HCT116 (cell line): ENCODE measurements around the gene CC2D1A. TPM values are rescaled to one million over a fixed set of nuclear protein-coding genes. Genes with fewer than 3 reads are reported as not detected.

ENCODE experiments used
- ATAC-seq: fragments of 200-7000 bp; cut with Tn5 transposase; 2 replicates; pipeline ENCODE4 v1.9.1; 2020; ENCODE audit warnings: mild to moderate bottlenecking, moderate library complexity
- BruUV-seq: library from RNA; stranded (reverse); fragments of 400-500 nt; replicated peaks from 2 replicates; lab custom pipeline; 2021; lab: Mats Ljungman, UMichigan
- CTCF ChIA-PET: fragments of 300-600 bp; sonication (Branson Sonifier 250); formaldehyde crosslinking; loops from one replicate; lab custom pipeline; 2021; ENCODE audit warnings: antibody characterized with exemption; lab: Charles Lee
- POLR2A ChIA-PET: fragments of 300-600, 350-600 bp; sonication (Branson Sonifier 250); formaldehyde crosslinking; loops from one replicate; lab custom pipeline; 2021; ENCODE audit warnings: antibody characterized with exemption; lab: Charles Lee
- RAD21 ChIA-PET, 2 experiments: fragments of 300-600 bp; sonication (Branson Sonifier 250); formaldehyde crosslinking; loops; one replicate each; lab custom pipeline; 2023; ENCODE audit warnings: low total read pairs in 2 of 2; ENCODE audit not compliant: uncharacterized antibody in 2 of 2, unreplicated experiment in 2 of 2, low non-redundant PET in 1 of 2; lab: Charles Lee
- DNase-seq: peaks from one replicate; pipeline ENCODE4 v3.0.0-alpha.2; 2010; ENCODE audit warnings: low read depth, low spot score
- H2AFZ ChIP-seq: fragments of 200-600 bp; shearing (Covaris generic), sonication (generic); 2 replicates; pipeline ENCODE4 v1.6.1; 2017; ENCODE audit warnings: low read depth, mixed run types, mixed read lengths, antibody characterized with exemption, low read length; ENCODE audit not compliant: poor library complexity, severe bottlenecking
- H3K27ac ChIP-seq: 2 replicates; pipeline ENCODE4 v1.5.1; 2012; ENCODE audit warnings: low read depth, low read length
- H3K27me3 ChIP-seq: fragments of 200-600 bp; sonication (generic); 2 replicates; pipeline ENCODE4 v1.6.1; 2016; ENCODE audit warnings: mixed run types, low read length, mixed read lengths; ENCODE audit not compliant: insufficient read depth
- H3K36me3 ChIP-seq, 2 experiments: fragments of 200-500 bp in 1 of 2; fragments of 200-600 bp in 1 of 2; sonication (Bioruptor generic) in 1 of 2; sonication (generic) in 1 of 2; 2 replicates each; pipeline versions ENCODE4 v1.5.1 to v1.6.1; 2014 to 2016; ENCODE audit warnings: low read length in 2 of 2, inconsistent platforms in 1 of 2, mixed read lengths in 1 of 2, mixed run types in 1 of 2; ENCODE audit not compliant: insufficient read depth in 2 of 2, control insufficient read depth in 1 of 2
- H3K4me1 ChIP-seq, 2 experiments: fragments of 200-600 bp in 1 of 2; sonication (generic) in 1 of 2; 2 replicates each; pipeline versions ENCODE4 v1.5.1 to v1.6.1; 2012 to 2017; ENCODE audit warnings: low read length in 2 of 2, inconsistent platforms in 1 of 2, mild to moderate bottlenecking in 1 of 2, mixed read lengths in 1 of 2, mixed run types in 1 of 2, moderate library complexity in 1 of 2; ENCODE audit not compliant: insufficient read depth in 2 of 2, control insufficient read depth in 1 of 2
- H3K4me2 ChIP-seq: fragments of 200-600 bp; sonication (generic); 2 replicates; pipeline ENCODE4 v1.6.1; 2017; ENCODE audit warnings: mixed run types, low read length, mixed read lengths
- H3K4me3 ChIP-seq, 2 experiments: fragments of 200-600 bp in 1 of 2; sonication (generic) in 1 of 2; replicated peaks in 1 of 2; 2 replicates each; pipeline ENCODE4 v1.5.1; 2011 to 2016; ENCODE audit warnings: low read length in 2 of 2, control low read depth in 1 of 2, low read depth in 1 of 2, mild to moderate bottlenecking in 1 of 2, mixed read lengths in 1 of 2, mixed run types in 1 of 2
- H3K79me2 ChIP-seq: fragments of 200-600 bp; sonication (generic); 2 replicates; pipeline ENCODE4 v1.6.1; 2017; ENCODE audit warnings: mild to moderate bottlenecking, mixed run types, low read length, moderate library complexity, mixed read lengths; ENCODE audit not compliant: insufficient read depth
- H3K9ac ChIP-seq: fragments of 200-600 bp; sonication (generic); 2 replicates; pipeline ENCODE4 v1.6.1; 2016; ENCODE audit warnings: low read length, mixed read lengths
- H3K9me2 ChIP-seq: fragments of 200-600 bp; sonication (generic), shearing (Covaris generic); 2 replicates; pipeline ENCODE4 v1.6.1; 2017; ENCODE audit warnings: mixed run types, mild to moderate bottlenecking, moderate library complexity; ENCODE audit not compliant: insufficient read depth
- H3K9me3 ChIP-seq, 2 experiments: fragments of 200-500 bp in 1 of 2; fragments of 200-600 bp in 1 of 2; sonication (Bioruptor generic) in 1 of 2; sonication (generic) in 1 of 2; 2 replicates each; pipeline ENCODE4 v1.6.1; 2014 to 2017; ENCODE audit warnings: low read length in 2 of 2, mixed read lengths in 2 of 2, inconsistent platforms in 1 of 2, low read depth in 1 of 2, mild to moderate bottlenecking in 1 of 2, mixed run types in 1 of 2, moderate library complexity in 1 of 2; ENCODE audit not compliant: control insufficient read depth in 1 of 2, insufficient read depth in 1 of 2
- H4K20me1 ChIP-seq: fragments of 200-600 bp; sonication (generic), shearing (Covaris generic); 2 replicates; pipeline ENCODE4 v1.6.1; 2017; ENCODE audit warnings: mixed run types, mild to moderate bottlenecking, moderate library complexity; ENCODE audit not compliant: insufficient read depth
- CBX3 ChIP-seq: IDR thresholded peaks from 2 replicates; pipeline ENCODE4 v1.6.1; 2012; ENCODE audit warnings: low read depth
- CEBPB ChIP-seq: IDR thresholded peaks from 2 replicates; pipeline ENCODE4 v1.6.1; 2012; ENCODE audit warnings: low read depth
- ELF1 ChIP-seq: IDR thresholded peaks from 2 replicates; pipeline ENCODE4 v1.6.1; 2012; ENCODE audit warnings: low read depth, borderline replicate concordance
- EZH2 ChIP-seq: fragments of 200-600 bp; sonication (generic); IDR thresholded peaks from 2 replicates; pipeline ENCODE4 v1.6.1; 2017; ENCODE audit warnings: antibody characterized with exemption, mixed run types
- EZH2phosphoT487 ChIP-seq: fragments of 200-600 bp; IDR thresholded peaks from 2 replicates; pipeline ENCODE4 v1.6.1; 2018; ENCODE audit warnings: antibody characterized with exemption, borderline replicate concordance
- FOSL1 ChIP-seq: IDR thresholded peaks from 2 replicates; pipeline ENCODE4 v1.6.1; 2012; ENCODE audit warnings: low read depth
- JUND ChIP-seq: IDR thresholded peaks from 2 replicates; pipeline ENCODE4 v1.6.1; 2012
- POLR2A ChIP-seq: IDR thresholded peaks from 2 replicates; pipeline ENCODE4 v1.7.0; 2011; ENCODE audit warnings: borderline replicate concordance; ENCODE audit not compliant: insufficient read depth, insufficient read length; ENCODE audit errors: extremely low read depth
- POLR2AphosphoS5 ChIP-seq: IDR thresholded peaks from 2 replicates; pipeline ENCODE4 v1.6.1; 2011; ENCODE audit warnings: mild to moderate bottlenecking, low read depth, low read length, moderate library complexity
- RAD21 ChIP-seq: IDR thresholded peaks from 2 replicates; pipeline ENCODE4 v1.6.1; 2012; ENCODE audit warnings: low read depth, mild to moderate bottlenecking
- SIN3A ChIP-seq: IDR thresholded peaks from 2 replicates; pipeline ENCODE4 v1.6.1; 2012; ENCODE audit warnings: low read depth
- TCF7L2 ChIP-seq: IDR thresholded peaks from 2 replicates; pipeline ENCODE4 v1.7.0; 2011; ENCODE audit warnings: borderline replicate concordance, inconsistent platforms; ENCODE audit not compliant: insufficient read depth, insufficient read length; ENCODE audit errors: extremely low read depth
- YY1 ChIP-seq: IDR thresholded peaks from 2 replicates; pipeline ENCODE4 v1.6.1; 2011; ENCODE audit warnings: low read length, low read depth, moderate library complexity, mild to moderate bottlenecking; ENCODE audit not compliant: insufficient replicate concordance; ENCODE audit errors: extremely low read depth
- ZFX ChIP-seq: fragments of 450-650 bp; IDR thresholded peaks from 2 replicates; pipeline ENCODE4 v1.6.1; 2017
- ZNF274 ChIP-seq: fragments of 200-500 bp; sonication (Bioruptor generic); IDR thresholded peaks from 2 replicates; pipeline ENCODE4 v1.6.1; 2014; ENCODE audit warnings: mild to moderate bottlenecking, low read depth, low read length, inconsistent platforms
- intact Hi-C: fragments of 100-400 bp; cut with micrococcal nuclease; formaldehyde crosslinking; loops from 2 replicates; pipeline ENCODE4 v1.10.0; 2022
- total RNA-seq: library from RNA; stranded (reverse); gene quantifications from one replicate; pipeline ENCODE4 v1.2.1, GENCODE V29; 2021; ENCODE audit not compliant: unreplicated experiment
- TF ChIP-seq, protein P1 (sequence below): IDR thresholded peaks from 2 replicates; pipeline ENCODE4 v1.6.1; 2011; ENCODE audit warnings: mild to moderate bottlenecking, low read length, moderate library complexity; ENCODE audit not compliant: insufficient replicate concordance; ENCODE audit errors: extremely low read depth
- TF ChIP-seq, protein P2 (sequence below), 3 experiments: fragments of 200-600 bp in 1 of 3; sonication (generic) in 1 of 3; IDR thresholded peaks in 2 of 3; conservative IDR thresholded peaks in 1 of 3; 2 replicates each; pipeline ENCODE4 v1.5.1; 2012 to 2017; ENCODE audit warnings: low read depth in 2 of 3, low read length in 2 of 3, antibody characterized with exemption in 1 of 3, borderline replicate concordance in 1 of 3, control low read depth in 1 of 3, mild to moderate bottlenecking in 1 of 3, mixed read lengths in 1 of 3, mixed run types in 1 of 3, moderate library complexity in 1 of 3; ENCODE audit not compliant: insufficient read depth in 1 of 3
- TF ChIP-seq, protein P3 (sequence below): IDR thresholded peaks from 2 replicates; pipeline ENCODE4 v1.6.1; 2012
- TF ChIP-seq, protein P4 (sequence below): IDR thresholded peaks from 2 replicates; pipeline ENCODE4 v1.6.1; 2012; ENCODE audit warnings: low read depth

Gene CC2D1A
- total RNA-seq, 1 experiment from 2014 or later = 51.5 TPM

DNA sequence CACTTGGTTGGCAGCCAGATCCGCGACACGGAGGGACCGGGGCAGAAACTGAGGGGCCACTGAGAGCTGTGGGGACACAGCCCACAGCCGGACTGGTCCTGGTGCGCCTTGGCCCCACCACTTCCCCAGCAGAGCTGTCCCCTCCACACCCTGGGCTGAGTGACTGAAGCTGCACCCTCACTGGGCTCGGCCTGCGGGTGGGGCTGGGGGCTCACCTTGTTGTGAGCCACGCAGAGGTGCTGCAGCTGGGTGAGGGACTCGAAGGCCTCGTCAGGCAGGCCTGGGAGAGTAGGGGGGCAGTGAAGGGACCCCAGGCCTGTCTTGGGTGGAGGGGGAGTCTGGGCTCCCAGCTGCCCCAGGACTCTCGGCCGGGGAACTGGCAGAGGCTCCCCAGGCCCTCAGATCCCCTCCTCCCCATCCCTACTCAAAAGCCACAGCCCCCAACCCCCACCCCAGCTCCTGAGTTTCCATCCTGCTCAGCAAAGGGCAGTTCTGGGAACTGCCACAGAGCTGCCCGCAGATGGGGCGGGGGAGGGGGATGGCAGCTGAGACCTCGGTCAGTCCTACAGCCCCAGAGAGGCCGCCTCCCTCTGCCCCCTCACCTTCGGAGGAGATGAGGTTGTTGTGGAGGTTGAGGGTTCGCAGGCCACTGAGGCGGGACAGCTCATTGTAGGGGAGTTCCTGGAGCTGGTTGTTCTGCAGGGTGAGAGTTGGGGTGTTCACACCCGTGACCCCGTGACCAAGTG lies 29.9 kb downstream of the CC2D1A start:
- H3K4me3 ChIP-seq = no peak overlapping the region
- ChIA-PET POLR2A (no interaction called here), CTCF (no interaction called here)
- no peaks in the 10 kb centered on the region for H4K20me1 ChIP-seq
- H3K36me3 ChIP-seq = no peaks in the 10 kb centered on the region
- no peaks in the 10 kb centered on the region for H3K9me2 ChIP-seq
- TF ChIP-seq YY1 (no peak), RAD21 (no peak), EZH2 (no peak), ZFX (no peak), FOSL1 (no peak), TCF7L2 (no peak), EZH2phosphoT487 (no peak), CBX3 (no peak), POLR2A (no peak), POLR2AphosphoS5 (no peak), ZNF274 (no peak), CEBPB (no peak), JUND (no peak), ELF1 (no peak), SIN3A (no peak)
- TF ChIP-seq, protein P1, sequence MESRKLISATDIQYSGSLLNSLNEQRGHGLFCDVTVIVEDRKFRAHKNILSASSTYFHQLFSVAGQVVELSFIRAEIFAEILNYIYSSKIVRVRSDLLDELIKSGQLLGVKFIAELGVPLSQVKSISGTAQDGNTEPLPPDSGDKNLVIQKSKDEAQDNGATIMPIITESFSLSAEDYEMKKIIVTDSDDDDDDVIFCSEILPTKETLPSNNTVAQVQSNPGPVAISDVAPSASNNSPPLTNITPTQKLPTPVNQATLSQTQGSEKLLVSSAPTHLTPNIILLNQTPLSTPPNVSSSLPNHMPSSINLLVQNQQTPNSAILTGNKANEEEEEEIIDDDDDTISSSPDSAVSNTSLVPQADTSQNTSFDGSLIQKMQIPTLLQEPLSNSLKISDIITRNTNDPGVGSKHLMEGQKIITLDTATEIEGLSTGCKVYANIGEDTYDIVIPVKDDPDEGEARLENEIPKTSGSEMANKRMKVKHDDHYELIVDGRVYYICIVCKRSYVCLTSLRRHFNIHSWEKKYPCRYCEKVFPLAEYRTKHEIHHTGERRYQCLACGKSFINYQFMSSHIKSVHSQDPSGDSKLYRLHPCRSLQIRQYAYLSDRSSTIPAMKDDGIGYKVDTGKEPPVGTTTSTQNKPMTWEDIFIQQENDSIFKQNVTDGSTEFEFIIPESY = no peak
- TF ChIP-seq, protein P2, sequence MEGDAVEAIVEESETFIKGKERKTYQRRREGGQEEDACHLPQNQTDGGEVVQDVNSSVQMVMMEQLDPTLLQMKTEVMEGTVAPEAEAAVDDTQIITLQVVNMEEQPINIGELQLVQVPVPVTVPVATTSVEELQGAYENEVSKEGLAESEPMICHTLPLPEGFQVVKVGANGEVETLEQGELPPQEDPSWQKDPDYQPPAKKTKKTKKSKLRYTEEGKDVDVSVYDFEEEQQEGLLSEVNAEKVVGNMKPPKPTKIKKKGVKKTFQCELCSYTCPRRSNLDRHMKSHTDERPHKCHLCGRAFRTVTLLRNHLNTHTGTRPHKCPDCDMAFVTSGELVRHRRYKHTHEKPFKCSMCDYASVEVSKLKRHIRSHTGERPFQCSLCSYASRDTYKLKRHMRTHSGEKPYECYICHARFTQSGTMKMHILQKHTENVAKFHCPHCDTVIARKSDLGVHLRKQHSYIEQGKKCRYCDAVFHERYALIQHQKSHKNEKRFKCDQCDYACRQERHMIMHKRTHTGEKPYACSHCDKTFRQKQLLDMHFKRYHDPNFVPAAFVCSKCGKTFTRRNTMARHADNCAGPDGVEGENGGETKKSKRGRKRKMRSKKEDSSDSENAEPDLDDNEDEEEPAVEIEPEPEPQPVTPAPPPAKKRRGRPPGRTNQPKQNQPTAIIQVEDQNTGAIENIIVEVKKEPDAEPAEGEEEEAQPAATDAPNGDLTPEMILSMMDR (IDR thresholded peaks at IDR 0.05 in 2 of 3, conservative IDR thresholded peaks at IDR 0.05 in 1 of 3; ENCODE audit: borderline replicate concordance in 1 of 3, insufficient read depth in 1 of 3, low read depth in 2 of 3, low read length in 2 of 3) = no peak
- TF ChIP-seq, protein P3, sequence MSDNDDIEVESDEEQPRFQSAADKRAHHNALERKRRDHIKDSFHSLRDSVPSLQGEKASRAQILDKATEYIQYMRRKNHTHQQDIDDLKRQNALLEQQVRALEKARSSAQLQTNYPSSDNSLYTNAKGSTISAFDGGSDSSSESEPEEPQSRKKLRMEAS = no peak
- TF ChIP-seq, protein P4, sequence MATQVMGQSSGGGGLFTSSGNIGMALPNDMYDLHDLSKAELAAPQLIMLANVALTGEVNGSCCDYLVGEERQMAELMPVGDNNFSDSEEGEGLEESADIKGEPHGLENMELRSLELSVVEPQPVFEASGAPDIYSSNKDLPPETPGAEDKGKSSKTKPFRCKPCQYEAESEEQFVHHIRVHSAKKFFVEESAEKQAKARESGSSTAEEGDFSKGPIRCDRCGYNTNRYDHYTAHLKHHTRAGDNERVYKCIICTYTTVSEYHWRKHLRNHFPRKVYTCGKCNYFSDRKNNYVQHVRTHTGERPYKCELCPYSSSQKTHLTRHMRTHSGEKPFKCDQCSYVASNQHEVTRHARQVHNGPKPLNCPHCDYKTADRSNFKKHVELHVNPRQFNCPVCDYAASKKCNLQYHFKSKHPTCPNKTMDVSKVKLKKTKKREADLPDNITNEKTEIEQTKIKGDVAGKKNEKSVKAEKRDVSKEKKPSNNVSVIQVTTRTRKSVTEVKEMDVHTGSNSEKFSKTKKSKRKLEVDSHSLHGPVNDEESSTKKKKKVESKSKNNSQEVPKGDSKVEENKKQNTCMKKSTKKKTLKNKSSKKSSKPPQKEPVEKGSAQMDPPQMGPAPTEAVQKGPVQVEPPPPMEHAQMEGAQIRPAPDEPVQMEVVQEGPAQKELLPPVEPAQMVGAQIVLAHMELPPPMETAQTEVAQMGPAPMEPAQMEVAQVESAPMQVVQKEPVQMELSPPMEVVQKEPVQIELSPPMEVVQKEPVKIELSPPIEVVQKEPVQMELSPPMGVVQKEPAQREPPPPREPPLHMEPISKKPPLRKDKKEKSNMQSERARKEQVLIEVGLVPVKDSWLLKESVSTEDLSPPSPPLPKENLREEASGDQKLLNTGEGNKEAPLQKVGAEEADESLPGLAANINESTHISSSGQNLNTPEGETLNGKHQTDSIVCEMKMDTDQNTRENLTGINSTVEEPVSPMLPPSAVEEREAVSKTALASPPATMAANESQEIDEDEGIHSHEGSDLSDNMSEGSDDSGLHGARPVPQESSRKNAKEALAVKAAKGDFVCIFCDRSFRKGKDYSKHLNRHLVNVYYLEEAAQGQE = no peak
- TF ChIP-seq, all 23 proteins: peak for 0
- no peak for DNase-seq
- H3K9me3 ChIP-seq = no peaks in the 10 kb centered on the region
- no peak overlapping the region for H3K27ac ChIP-seq
- no peak overlapping the region for H3K9ac ChIP-seq
- ATAC-seq = no peak
- no peaks in the 10 kb centered on the region for H3K4me1 ChIP-seq
- RAD21 ChIA-PET = no interaction called here
- H3K27me3 ChIP-seq = no peaks in the 10 kb centered on the region
- BruUV-seq = no TSS peak
- no peak overlapping the region for H3K4me2 ChIP-seq
- no peaks in the 10 kb centered on the region for H3K79me2 ChIP-seq
- intact Hi-C loops = no loop called here
- no peak overlapping the region for H2AFZ ChIP-seq
